Measurements from ENCODE around the gene ARHGAP6.

GRCh38 chrX:11382930-11383329 lies 282.8 kb downstream of the ARHGAP6 start:
- no peak for TF ChIP-seq SUZ12 (IDR thresholded peaks at IDR 0.05; ENCODE audit: extremely low read depth, insufficient read depth, insufficient read length)
- TF ChIP-seq YY1 (IDR thresholded peaks at IDR 0.05; ENCODE audit: insufficient read depth, insufficient read length): no peak
